ENCODE results near the gene LRTM1.

The LRTM1 gene

DNA sequence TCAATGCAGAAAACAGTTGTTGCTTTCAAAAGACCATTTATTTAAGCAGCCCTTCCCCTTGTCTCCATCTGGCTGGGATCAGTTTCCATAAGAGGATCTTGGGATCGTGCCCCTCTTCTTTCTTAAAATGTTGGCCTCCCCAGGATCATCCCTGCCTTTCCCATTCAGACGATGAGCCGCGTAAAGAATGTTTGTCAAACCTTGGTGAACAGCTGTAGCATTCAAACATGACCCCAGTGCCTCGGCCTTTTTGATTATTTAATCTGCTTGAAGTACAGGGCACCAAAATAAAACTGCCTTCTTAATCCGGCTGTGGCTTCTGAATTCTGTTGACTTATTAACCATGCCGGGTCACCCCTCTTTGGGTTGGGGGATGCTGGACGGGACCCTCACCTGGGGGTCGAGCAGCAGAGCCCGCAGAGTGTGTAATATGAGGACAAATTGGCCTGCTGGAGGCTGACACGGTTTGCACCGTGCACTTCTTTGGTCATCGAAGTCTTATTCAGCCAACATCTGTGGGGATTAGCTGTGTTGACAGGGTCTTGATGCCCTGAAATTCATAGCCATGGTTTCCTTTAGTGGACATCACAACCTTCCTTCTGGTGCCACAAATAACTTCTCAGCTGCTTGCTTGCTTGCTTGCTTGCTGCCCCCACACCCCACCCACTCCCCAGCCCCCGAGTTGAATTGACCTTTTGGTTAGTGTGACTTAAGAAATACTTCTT is at the start of gene LRTM1:
Gene LRTM1, minus strand, starts transcription at position 14 of the 725 bp plus-strand sequence. CDS start 148 bp downstream, outside the sequence.
- H3K4me3 Mint-ChIP-seq, result no peak within 1 kb of the TSS
- no peaks in the 10 kb centered on the region for H3K27me3 Mint-ChIP-seq (ENCODE audit: low read depth)
- H3K36me3 Mint-ChIP-seq (ENCODE audit: low read depth), result no peaks in the 10 kb centered on the region
- no peak for DNase-seq (ENCODE audit: low spot score)
- H3K27ac Mint-ChIP-seq, result no peak within 1 kb of the TSS
- no peaks in the 10 kb centered on the region for H3K4me1 Mint-ChIP-seq (ENCODE audit: low read depth)
- no peaks in the 10 kb centered on the region for H3K9me3 Mint-ChIP-seq

DNA sequence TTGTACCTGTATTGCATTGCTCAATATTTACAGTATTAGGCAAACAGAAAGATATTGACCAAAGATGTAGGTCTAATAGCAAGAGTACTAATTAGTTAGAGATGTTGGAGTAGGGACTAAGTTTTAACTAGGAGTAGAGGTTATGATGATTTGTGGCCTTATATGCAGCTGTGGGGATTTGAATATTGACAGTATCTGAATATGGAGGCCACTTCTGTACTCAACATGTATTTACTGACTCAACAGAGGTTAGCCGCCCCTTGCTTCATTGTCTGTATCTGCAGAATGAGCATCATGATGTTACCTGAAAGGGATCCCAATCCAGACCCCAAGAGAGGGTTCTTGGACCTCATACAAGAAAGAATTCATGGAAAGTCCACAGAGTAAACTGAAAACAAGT is 49.6 kb upstream of the LRTM1 start:
- Mint-ChIP-seq H3K27me3 (ENCODE audit: low read depth) (no peaks in the 10 kb centered on the region), H3K4me3 (no peak overlapping the region), H3K27ac (no peak overlapping the region), H3K9me3 (no peaks in the 10 kb centered on the region), H3K4me1 (ENCODE audit: low read depth) (no peaks in the 10 kb centered on the region), H3K36me3 (ENCODE audit: low read depth) (no peaks in the 10 kb centered on the region)
- DNase-seq (ENCODE audit: low spot score), result no peak

DNA sequence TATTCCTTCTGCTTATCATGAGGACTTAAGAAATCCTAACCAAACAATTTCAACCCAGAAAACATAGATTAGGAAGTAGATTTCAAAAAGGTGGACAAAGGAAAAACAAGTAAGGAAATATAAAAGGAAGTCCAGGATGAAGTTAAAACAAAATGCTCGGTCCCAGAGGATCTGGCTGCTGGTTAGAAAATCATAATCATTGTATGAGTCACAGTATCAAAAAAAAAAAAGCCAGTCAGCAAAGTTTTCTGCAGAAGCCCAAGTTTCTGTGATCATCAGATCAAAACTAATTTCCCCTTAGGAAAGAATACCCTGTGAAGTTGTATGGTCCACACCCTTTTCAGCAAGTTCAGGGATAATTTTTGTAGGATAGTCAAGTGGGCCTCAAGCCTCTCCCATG is 43.0 kb upstream of the LRTM1 start:
- H3K36me3 Mint-ChIP-seq (ENCODE audit: low read depth), result no peaks in the 10 kb centered on the region
- no peak for DNase-seq (ENCODE audit: low spot score)
- no peak overlapping the region for H3K4me3 Mint-ChIP-seq
- no peaks in the 10 kb centered on the region for H3K4me1 Mint-ChIP-seq (ENCODE audit: low read depth)
- no peak overlapping the region for H3K27ac Mint-ChIP-seq
- H3K27me3 Mint-ChIP-seq (ENCODE audit: low read depth), result no peaks in the 10 kb centered on the region
- H3K9me3 Mint-ChIP-seq, result peaks cover 5% of the 10 kb centered on the region

DNA sequence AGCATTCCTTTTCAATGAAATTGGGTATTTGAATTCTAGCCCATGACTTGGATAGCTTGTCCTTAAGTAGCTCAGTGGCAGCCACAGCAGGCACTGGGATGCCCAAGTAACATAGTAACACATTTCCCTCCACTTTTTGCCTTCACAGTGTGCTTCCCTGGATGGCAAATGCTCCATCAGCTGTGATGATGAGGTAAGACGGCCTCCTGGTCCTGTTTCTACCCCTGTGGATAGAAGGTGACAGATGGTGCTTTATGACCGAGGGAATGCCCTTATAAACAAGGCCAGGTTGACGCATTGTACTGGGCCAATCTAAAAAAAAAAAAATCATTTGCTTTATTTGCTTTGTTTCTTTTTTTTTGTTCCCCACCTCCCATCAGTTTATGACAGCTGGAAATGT is 41.8 kb upstream of the LRTM1 start:
- Mint-ChIP-seq H3K9me3 (peaks cover 5% of the 10 kb centered on the region), H3K27ac (no peak overlapping the region), H3K4me1 (ENCODE audit: low read depth) (no peaks in the 10 kb centered on the region), H3K4me3 (no peak overlapping the region), H3K36me3 (ENCODE audit: low read depth) (no peaks in the 10 kb centered on the region), H3K27me3 (ENCODE audit: low read depth) (no peaks in the 10 kb centered on the region)
- DNase-seq (ENCODE audit: low spot score), result no peak

DNA sequence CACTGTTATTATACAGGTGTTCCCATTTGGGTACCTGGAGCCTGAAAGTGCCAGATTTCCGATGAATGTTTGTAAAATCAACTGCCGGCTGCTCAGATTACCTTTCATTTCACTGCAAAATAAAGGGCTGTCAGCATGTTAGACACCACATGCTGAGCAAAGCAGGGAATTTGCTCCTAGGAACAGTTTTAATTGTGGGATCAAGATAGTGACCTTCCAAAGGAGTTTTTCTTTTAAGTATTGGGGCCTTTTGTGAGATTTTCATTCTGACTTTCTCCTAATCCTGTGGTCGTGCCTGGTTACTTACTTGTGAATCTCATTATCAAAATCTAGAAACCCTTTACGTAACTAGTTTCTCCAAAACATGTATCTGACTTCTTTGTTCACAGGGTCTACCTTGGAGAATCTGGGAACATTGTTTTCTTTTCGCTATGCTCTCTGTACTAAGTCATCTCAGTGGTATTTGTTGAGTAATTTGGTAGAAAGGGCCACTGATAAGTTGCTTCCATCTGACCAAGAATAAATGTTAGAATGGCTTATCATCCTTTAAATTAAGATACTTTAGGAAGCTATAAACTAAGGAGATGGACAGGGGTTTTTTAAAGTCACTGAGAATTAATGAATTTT is 40.8 kb upstream of the LRTM1 start:
- H3K4me3 Mint-ChIP-seq, result no peak overlapping the region
- H3K4me1 Mint-ChIP-seq (ENCODE audit: low read depth), result no peaks in the 10 kb centered on the region
- H3K27me3 Mint-ChIP-seq (ENCODE audit: low read depth), result no peaks in the 10 kb centered on the region
- no peak for DNase-seq (ENCODE audit: low spot score)
- H3K36me3 Mint-ChIP-seq (ENCODE audit: low read depth), result no peaks in the 10 kb centered on the region
- no peak overlapping the region for H3K27ac Mint-ChIP-seq
- peaks cover 5% of the 10 kb centered on the region for H3K9me3 Mint-ChIP-seq

DNA sequence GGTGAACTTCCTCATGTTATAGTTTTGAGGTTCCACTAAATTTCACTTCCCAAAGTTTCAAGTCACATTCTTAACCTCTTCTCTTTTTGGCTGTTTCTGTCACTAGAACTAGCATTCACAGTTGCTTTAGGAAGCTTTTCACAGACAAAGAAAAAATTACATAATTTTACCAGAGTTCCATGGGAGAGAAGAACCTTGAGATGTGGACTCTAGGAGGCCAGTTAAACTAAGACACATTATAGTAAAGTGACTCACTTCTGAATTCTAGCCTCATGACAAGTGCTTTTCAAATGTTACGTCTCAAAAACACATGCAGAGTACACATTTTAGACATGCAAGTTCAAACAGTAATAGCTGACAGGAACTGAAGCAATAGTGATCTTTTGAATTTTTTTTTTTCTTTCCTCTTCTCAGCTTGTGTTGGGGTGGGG is 39.9 kb upstream of the LRTM1 start:
- no peak overlapping the region for H3K27ac Mint-ChIP-seq
- DNase-seq (ENCODE audit: low spot score), result no peak
- no peak overlapping the region for H3K4me3 Mint-ChIP-seq
- peaks cover 5% of the 10 kb centered on the region for H3K9me3 Mint-ChIP-seq
- H3K27me3 Mint-ChIP-seq (ENCODE audit: low read depth), result no peaks in the 10 kb centered on the region
- no peaks in the 10 kb centered on the region for H3K4me1 Mint-ChIP-seq (ENCODE audit: low read depth)
- no peaks in the 10 kb centered on the region for H3K36me3 Mint-ChIP-seq (ENCODE audit: low read depth)

DNA sequence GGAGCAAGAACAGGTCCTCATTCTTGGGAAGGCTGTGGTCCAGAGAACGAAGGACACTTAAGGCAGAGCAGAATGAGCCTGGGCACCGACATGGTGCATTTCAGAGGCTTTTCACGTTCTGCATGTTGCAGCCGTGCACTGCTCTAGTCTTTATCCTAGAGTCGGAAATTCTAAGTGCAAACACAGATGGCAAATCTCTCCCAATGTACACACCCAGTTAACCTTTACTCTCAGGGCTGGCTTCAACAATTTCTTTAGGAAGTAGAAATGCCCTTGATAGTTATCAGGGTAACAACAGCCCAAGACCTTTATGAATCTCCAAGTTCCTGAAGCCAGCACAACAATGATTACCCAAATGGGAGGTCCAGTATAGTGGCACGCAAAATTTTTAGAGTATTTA is 39.1 kb upstream of the LRTM1 start:
- no peaks in the 10 kb centered on the region for H3K4me1 Mint-ChIP-seq (ENCODE audit: low read depth)
- no peaks in the 10 kb centered on the region for H3K36me3 Mint-ChIP-seq (ENCODE audit: low read depth)
- no peaks in the 10 kb centered on the region for H3K27me3 Mint-ChIP-seq (ENCODE audit: low read depth)
- H3K9me3 Mint-ChIP-seq, result peaks cover 5% of the 10 kb centered on the region
- DNase-seq (ENCODE audit: low spot score), result no peak
- H3K27ac Mint-ChIP-seq, result no peak overlapping the region
- no peak overlapping the region for H3K4me3 Mint-ChIP-seq

DNA sequence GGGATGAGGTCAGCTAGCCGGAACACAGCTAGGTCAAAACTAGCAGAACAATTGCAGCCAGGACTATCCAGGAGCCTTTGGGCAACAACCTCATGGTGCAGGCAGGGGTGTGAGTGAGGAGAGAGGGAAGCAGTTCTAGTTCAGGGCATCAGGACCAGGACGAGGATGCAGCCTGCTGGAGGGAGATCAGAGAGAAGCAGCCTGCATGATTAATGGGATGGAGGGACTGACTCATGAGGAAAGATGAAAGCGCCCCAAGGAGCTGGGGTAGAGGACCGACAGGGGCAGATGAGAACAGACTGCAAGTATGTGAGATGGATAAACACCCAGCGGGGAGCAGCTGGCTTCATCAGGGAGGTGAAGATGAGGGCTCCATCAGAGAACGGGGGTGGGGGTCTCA is 37.9 kb upstream of the LRTM1 start:
- H3K4me3 Mint-ChIP-seq, result no peak overlapping the region
- no peak overlapping the region for H3K27ac Mint-ChIP-seq
- no peaks in the 10 kb centered on the region for H3K36me3 Mint-ChIP-seq (ENCODE audit: low read depth)
- peaks cover 3% of the 10 kb centered on the region for H3K9me3 Mint-ChIP-seq
- no peaks in the 10 kb centered on the region for H3K4me1 Mint-ChIP-seq (ENCODE audit: low read depth)
- no peak for DNase-seq (ENCODE audit: low spot score)
- no peaks in the 10 kb centered on the region for H3K27me3 Mint-ChIP-seq (ENCODE audit: low read depth)

DNA sequence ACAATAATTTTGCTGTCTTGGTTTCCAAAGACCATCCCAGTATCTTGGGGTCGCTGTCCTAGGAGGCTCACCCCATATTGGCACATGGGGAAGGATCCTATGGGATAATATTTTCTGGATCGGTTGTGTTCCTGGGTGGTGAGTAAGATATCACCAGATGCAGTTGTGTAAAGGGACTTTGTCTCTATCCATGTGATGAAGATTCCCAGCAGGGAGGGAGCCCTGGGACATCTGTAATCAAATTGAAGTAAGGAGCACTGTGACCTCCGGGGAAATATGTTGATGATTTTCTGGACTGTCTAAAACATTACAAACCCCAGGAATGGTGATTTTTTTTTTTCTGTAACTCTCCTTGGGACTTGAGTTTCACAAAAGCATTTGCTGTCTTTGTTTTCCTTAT is 36.2 kb upstream of the LRTM1 start:
- H3K27ac Mint-ChIP-seq, result no peak overlapping the region
- H3K9me3 Mint-ChIP-seq, result no peaks in the 10 kb centered on the region
- H3K36me3 Mint-ChIP-seq (ENCODE audit: low read depth), result no peaks in the 10 kb centered on the region
- no peaks in the 10 kb centered on the region for H3K27me3 Mint-ChIP-seq (ENCODE audit: low read depth)
- no peaks in the 10 kb centered on the region for H3K4me1 Mint-ChIP-seq (ENCODE audit: low read depth)
- DNase-seq (ENCODE audit: low spot score), result no peak
- H3K4me3 Mint-ChIP-seq, result no peak overlapping the region

DNA sequence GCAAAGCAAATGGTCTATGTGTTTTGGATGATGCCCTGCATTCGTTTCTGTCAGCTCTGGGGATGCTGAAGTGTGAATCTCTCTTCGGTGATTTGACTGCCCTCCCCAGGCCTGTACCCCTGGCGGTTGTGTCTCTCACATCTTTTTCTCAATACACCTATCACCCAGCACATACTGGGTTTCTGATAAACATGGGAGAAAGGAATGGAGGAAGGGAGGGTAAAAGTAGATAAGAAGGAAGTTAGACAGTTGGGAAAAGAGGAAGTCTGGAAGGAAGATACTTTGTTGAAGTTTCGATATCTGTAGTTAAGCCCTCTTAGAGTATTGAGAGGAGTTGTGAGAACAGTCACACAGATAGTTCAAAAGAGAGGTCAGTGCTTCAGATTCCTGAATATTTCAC is 35.8 kb upstream of the LRTM1 start:
- H3K27ac Mint-ChIP-seq, result no peak overlapping the region
- H3K36me3 Mint-ChIP-seq (ENCODE audit: low read depth), result no peaks in the 10 kb centered on the region
- no peaks in the 10 kb centered on the region for H3K4me1 Mint-ChIP-seq (ENCODE audit: low read depth)
- no peak for DNase-seq (ENCODE audit: low spot score)
- H3K4me3 Mint-ChIP-seq, result no peak overlapping the region
- H3K27me3 Mint-ChIP-seq (ENCODE audit: low read depth), result no peaks in the 10 kb centered on the region
- H3K9me3 Mint-ChIP-seq, result no peaks in the 10 kb centered on the region

DNA sequence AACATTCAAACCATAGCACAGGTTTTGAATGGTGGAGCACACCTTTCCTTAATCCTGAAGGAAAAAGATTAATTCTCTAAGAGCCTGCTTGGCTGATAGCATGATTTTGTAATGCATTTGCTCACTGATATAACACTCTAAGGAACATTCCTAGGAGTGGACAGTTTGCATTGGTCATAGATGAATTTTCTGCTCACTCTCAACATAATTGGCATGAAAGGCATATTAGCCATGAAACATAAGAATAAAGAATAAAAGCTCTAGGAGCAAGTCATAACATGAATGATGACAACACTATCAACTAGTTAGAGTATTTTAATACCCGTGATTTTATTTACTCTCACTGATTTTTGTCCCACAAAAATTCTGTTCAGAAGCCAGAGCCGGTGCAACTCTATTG is 34.3 kb upstream of the LRTM1 start:
- H3K27ac Mint-ChIP-seq, result no peak overlapping the region
- H3K4me1 Mint-ChIP-seq (ENCODE audit: low read depth), result no peaks in the 10 kb centered on the region
- no peaks in the 10 kb centered on the region for H3K36me3 Mint-ChIP-seq (ENCODE audit: low read depth)
- H3K27me3 Mint-ChIP-seq (ENCODE audit: low read depth), result no peaks in the 10 kb centered on the region
- no peaks in the 10 kb centered on the region for H3K9me3 Mint-ChIP-seq
- H3K4me3 Mint-ChIP-seq, result no peak overlapping the region
- DNase-seq (ENCODE audit: low spot score), result no peak

DNA sequence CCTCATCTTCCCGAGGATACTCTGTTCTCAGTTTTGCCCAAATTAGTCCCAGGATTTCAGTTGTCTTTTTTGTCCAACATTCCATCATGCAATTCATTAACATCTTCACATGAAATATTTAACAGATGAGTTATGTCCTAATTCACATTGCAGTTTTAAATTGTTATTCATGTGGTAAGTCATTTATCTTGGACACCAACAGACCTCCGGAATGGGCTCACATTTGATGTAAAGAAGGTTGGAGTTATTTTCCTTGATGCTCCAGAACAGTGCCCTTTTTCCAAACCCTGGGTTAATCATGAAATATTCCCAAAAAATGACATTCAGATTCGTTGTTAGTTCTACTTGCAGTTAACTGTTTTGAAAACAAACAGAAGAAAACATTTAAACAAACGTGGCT is 32.8 kb upstream of the LRTM1 start:
- DNase-seq (ENCODE audit: low spot score), result no peak
- Mint-ChIP-seq H3K4me1 (ENCODE audit: low read depth) (no peaks in the 10 kb centered on the region), H3K27me3 (ENCODE audit: low read depth) (no peaks in the 10 kb centered on the region), H3K9me3 (no peaks in the 10 kb centered on the region), H3K27ac (no peak overlapping the region), H3K4me3 (no peak overlapping the region), H3K36me3 (ENCODE audit: low read depth) (no peaks in the 10 kb centered on the region)

DNA sequence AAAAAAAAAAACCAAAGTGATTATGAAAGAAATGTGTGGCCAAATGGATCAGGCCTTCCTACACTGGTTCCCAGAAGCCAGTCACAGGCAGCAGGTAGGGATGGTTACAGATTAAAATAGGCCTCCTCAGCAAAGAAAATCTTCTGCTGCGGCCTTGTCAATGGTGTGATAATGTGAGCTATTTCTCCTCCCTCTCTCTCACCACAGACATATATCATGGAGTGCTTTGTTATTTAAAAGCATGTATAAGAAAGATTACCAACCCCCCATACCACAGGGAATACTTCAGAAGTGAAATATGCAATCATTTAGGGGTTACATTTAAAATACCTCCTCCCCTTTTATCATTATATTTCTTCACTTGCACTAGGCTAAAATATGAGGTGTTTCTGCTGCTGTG is 32.2 kb upstream of the LRTM1 start:
- Mint-ChIP-seq H3K27ac (no peak overlapping the region), H3K4me1 (ENCODE audit: low read depth) (no peaks in the 10 kb centered on the region), H3K27me3 (ENCODE audit: low read depth) (no peaks in the 10 kb centered on the region), H3K9me3 (no peaks in the 10 kb centered on the region), H3K4me3 (no peak overlapping the region), H3K36me3 (ENCODE audit: low read depth) (no peaks in the 10 kb centered on the region)
- DNase-seq (ENCODE audit: low spot score), result no peak

DNA sequence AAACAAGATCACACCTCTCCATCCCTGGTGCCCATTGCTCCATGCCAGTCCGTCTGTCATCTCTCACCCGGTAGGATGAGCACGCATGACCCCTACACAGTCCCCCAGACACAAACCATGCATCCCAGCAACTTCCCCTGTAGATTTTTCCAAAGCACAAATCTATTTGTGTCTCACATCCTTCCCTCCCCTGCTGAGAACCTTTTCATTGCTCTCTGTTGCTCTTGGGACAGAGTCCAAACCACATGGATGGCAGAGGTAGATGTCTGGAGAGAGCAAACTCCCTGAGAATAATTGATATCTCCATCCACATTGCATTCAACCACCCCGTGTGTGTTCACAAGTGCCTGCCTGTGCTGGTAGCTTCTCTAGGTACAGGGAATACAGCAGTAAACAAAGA is 29.9 kb upstream of the LRTM1 start:
- H3K9me3 Mint-ChIP-seq, result no peaks in the 10 kb centered on the region
- H3K27me3 Mint-ChIP-seq (ENCODE audit: low read depth), result no peaks in the 10 kb centered on the region
- H3K4me3 Mint-ChIP-seq, result no peak overlapping the region

DNA sequence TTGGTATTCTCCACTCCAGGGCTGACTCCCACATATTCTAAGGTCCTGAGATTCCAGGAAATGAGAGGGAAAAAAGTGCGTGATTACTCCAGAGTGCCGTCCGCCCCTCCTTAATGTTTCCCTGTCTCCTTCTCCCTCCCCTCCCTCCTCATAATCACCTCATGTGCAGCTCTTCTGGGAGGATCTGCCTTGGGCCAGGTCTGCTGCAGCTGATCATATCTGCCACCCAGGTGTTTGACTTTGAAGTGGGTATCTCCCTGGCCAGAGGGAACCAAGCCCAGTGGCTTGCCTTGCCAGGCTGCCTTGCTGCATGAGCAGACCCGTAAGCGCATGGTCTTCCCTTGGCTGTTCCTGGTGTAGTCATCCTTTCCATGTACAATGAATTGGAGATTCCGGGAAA is 28.1 kb upstream of the LRTM1 start:
- Mint-ChIP-seq H3K27ac (no peak overlapping the region), H3K4me3 (no peak overlapping the region), H3K9me3 (no peaks in the 10 kb centered on the region), H3K27me3 (ENCODE audit: low read depth) (no peaks in the 10 kb centered on the region), H3K4me1 (ENCODE audit: low read depth) (no peaks in the 10 kb centered on the region), H3K36me3 (ENCODE audit: low read depth) (no peaks in the 10 kb centered on the region)
- DNase-seq (ENCODE audit: low spot score), result no peak

More for the DNA sequence above, 29.9 kb upstream of the LRTM1 start:
- no peak for DNase-seq (ENCODE audit: low spot score)
- H3K4me1 Mint-ChIP-seq (ENCODE audit: low read depth), result no peaks in the 10 kb centered on the region
- H3K27ac Mint-ChIP-seq, result no peak overlapping the region
- no peaks in the 10 kb centered on the region for H3K36me3 Mint-ChIP-seq (ENCODE audit: low read depth)

Data from T-helper 2 cell treated with Interferon-gamma antibody and Interleukin-4, amounts not matched to agents 5 μg/mL and 100 μg/mL, for 36 hours (primary cell).